Naive thymus-derived CD8-positive, alpha-beta T cell (primary cell): ENCODE measurements around the gene KCNH3. TPM values are rescaled to one million over a fixed set of nuclear protein-coding genes. Genes with fewer than 3 reads are reported as not detected.
A peak's percentile ranks its signal among the peaks of the same experiment; 100 is the strongest.
"Not testable (repeated sequence)": the region's sequence is repeated elsewhere in the genome, so short reads cannot be mapped to it uniquely, and the experiment has no call there.

Experiments
- ATAC-seq, 2 donors: fragments of 150-1000 bp; cut with Tn5 transposase in 1 of 2; sonication (Bioruptor Pico), chemical (Tn5 transposase) in 1 of 2; 1 replicate in 1 of 2; 2 replicates in 1 of 2; pipeline ENCODE4 v1.10.0; 2021; ENCODE audit warnings: mild to moderate bottlenecking in 2 of 2, moderate library complexity in 2 of 2
- POLR2A ChIA-PET: fragments of 350-600 bp; sonication (Branson Sonifier 250); formaldehyde crosslinking; loops from one replicate; lab custom pipeline; 2021; ENCODE audit warnings: antibody characterized with exemption; lab: Charles Lee
- DNase-seq, 10 donors: peaks; one replicate each; pipeline versions ENCODE4 v3.0.0 to v3.0.0-alpha.2; 2020 to 2022
- H3K27ac Mint-ChIP-seq, 10 donors: one replicate each; pipeline ENCODE4 v1.8.0; 2020 to 2022; ENCODE audit warnings: mild to moderate bottlenecking in 10 of 10, mixed read lengths in 10 of 10, moderate library complexity in 4 of 10, inconsistent platforms in 1 of 10
- H3K27me3 Mint-ChIP-seq, 5 donors: one replicate each; pipeline ENCODE4 v1.8.0; 2021 to 2022; ENCODE audit warnings: mixed read lengths in 5 of 5
- H3K36me3 Mint-ChIP-seq, 3 donors: one replicate each; pipeline ENCODE4 v1.8.0; 2020 to 2022; ENCODE audit warnings: mixed read lengths in 3 of 3, mild to moderate bottlenecking in 2 of 3, inconsistent platforms in 1 of 3
- H3K4me1 Mint-ChIP-seq, 4 donors: one replicate each; pipeline ENCODE4 v1.8.0; 2021 to 2022; ENCODE audit warnings: mixed read lengths in 4 of 4
- H3K4me3 Mint-ChIP-seq, 10 donors: one replicate each; pipeline ENCODE4 v1.8.0; 2020 to 2022; ENCODE audit warnings: mild to moderate bottlenecking in 10 of 10, mixed read lengths in 10 of 10, moderate library complexity in 6 of 10, inconsistent platforms in 1 of 10
- H3K9me3 Mint-ChIP-seq, 9 donors: one replicate each; pipeline ENCODE4 v1.8.0; 2020 to 2022; ENCODE audit warnings: mixed read lengths in 9 of 9, mild to moderate bottlenecking in 3 of 9, inconsistent platforms in 1 of 9, moderate library complexity in 1 of 9
- polyA plus RNA-seq, 3 donors: library from polyadenylated mRNA; unstranded; fragments of 300-500 nt; fragmentation: Illumina TruSeq; gene quantifications; one replicate each; pipeline ENCODE4 v1.2.3, GENCODE V29; 2021
- total RNA-seq, 8 experiments: library from RNA in 2 of 8; stranded (reverse) in 2 of 8; gene quantifications; one replicate each; pipeline ENCODE4 v1.2.3 and lab custom pipeline; 2021 to 2026

The KCNH3 gene
- total and polyA plus RNA-seq, 5 experiments from 2014 or later: 2.4 to 8.5 (median 5.7) TPM

DNA sequence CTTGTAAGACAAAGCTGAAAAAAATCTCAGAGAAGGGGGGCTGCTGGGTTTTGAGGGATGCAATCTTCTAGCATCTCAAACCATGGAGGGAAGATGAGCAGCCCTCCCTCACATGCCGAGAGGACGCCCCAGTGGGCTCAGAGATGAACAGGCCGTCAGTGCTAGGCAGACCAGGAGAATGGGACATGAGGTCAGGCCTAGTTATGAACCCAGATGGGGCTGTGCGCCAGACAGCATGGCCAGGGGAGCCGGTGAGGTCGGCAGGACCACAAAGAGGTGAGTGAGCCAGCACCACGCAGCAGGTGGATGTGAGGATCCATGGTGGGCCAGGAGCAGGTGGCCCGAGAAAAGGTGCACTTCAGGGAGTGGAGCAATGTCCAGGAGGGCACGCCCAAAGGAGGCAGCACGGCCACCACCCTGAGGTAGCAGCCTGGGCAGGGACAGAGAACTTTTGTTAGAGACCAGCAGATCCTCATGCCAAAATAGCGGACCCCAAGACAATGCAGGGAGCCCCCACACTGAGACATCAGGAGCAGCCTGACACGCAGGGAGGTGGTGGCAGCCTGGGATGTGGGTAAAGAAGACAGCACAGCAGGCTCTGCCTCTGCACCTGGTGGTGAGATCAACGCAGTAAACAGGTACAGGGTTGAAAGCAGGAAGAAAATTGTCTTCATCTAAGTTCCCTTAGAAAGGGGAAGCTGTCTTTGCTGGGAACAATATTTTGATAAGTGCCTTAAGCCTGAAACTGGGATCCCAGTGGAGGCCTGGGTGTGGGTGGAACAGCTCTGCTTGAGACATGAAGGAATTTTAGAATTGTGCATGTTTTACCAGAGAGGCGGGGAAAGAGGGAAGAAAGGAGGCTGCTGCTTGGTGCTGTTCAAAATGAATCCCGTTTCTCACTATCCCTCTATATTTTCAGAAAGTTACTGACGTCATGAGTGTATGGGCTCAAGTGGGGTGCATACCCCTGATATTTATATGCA is 46.9 kb downstream of the KCNH3 start:
- no peak for DNase-seq
- Mint-ChIP-seq H3K36me3 (peaks cover 2 to 33% (median 9%) of the 10 kb centered on the region in 3 donors), H3K4me3 (no peak overlapping the region), H3K9me3 (peaks cover 0 to 5% (median 2%) of the 10 kb centered on the region in 9 donors), H3K27ac (peak overlapping the region in 1 of 10 donors; percentile 21), H3K4me1 (peaks cover under 1 to 8% (median 4%) of the 10 kb centered on the region in 4 donors), H3K27me3 (no peaks in the 10 kb centered on the region)
- POLR2A ChIA-PET: no interaction called here
- no peak for ATAC-seq

DNA sequence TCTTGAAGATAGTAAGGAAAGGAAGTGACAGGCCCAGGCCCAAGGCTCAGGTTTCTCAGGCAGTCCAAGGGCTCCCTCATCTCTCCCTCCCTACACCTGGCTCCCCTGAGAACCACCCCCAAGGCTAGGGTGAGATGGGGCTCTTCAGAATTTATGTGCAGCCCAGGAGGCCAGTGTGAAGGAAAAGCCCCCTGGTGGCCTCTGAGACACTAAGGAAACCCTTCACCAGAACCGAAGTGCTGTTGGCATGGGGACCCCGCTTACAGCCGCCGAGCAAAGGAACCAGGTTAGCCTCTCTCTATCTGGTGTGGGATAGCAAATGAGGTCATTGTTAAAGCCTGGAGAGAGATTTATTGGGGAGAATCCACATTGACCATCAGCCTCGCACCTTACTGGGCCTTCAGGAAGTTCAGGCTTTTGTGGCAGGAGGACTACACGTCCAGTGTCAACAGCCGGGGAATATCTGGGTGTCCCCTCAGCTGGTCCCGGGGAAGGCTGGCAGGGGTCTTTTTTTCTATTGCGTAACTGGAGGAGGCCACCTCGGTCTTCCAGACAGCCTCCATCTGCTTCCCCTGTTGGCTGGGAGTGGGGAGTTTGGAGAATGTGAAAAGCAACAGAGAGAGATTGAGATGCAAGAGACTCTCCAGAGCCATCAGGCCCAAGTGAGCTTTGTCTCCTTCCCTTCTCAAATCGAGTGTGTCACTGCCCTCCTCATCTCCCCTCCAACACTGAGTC is 48.5 kb downstream of the KCNH3 start:
- Mint-ChIP-seq H3K27ac (no peak overlapping the region), H3K27me3 (no peaks in the 10 kb centered on the region), H3K4me3 (no peak overlapping the region), H3K4me1 (peaks cover 0 to 7% (median under 1%) of the 10 kb centered on the region in 4 donors), H3K36me3 (peaks cover 5 to 34% (median 19%) of the 10 kb centered on the region in 3 donors), H3K9me3 (peaks cover 0 to 8% (median 3%) of the 10 kb centered on the region in 9 donors)
- POLR2A ChIA-PET: no interaction called here
- ATAC-seq: no peak
- no peak for DNase-seq

DNA sequence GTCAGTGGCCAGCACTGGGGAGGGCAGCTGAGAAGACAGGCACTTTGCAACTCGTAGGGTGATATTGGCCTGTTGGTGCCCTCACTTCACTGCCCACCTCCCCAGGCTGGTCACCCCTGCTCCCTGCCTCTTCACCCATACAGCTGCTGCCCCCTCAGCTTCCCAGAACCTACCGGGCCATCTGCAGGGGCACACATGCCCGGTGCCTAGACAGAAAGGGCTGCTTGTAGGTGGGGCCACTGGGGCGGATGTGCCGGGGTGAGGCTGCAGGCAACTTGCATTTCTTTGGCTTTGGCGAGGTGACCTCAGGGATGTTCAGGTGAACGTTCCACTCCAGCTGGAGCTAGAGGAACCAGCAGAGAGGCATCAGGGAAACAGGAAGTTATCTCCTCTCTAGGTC is 49.5 kb downstream of the KCNH3 start:
- no peak for ATAC-seq
- Mint-ChIP-seq H3K36me3 (peaks cover 5 to 27% (median 19%) of the 10 kb centered on the region in 3 donors), H3K4me3 (no peak overlapping the region), H3K27me3 (no peaks in the 10 kb centered on the region), H3K9me3 (peaks cover 0 to 8% (median 3%) of the 10 kb centered on the region in 9 donors), H3K4me1 (peaks cover 0 to 4% (median under 1%) of the 10 kb centered on the region in 4 donors), H3K27ac (no peak overlapping the region)
- no peak for DNase-seq
- POLR2A ChIA-PET: interaction anchor here (1.0 kb wide), 1 partner anchor 24 kb away, joined by 4 read pairs; no protein-coding TSS in a partner anchor

DNA sequence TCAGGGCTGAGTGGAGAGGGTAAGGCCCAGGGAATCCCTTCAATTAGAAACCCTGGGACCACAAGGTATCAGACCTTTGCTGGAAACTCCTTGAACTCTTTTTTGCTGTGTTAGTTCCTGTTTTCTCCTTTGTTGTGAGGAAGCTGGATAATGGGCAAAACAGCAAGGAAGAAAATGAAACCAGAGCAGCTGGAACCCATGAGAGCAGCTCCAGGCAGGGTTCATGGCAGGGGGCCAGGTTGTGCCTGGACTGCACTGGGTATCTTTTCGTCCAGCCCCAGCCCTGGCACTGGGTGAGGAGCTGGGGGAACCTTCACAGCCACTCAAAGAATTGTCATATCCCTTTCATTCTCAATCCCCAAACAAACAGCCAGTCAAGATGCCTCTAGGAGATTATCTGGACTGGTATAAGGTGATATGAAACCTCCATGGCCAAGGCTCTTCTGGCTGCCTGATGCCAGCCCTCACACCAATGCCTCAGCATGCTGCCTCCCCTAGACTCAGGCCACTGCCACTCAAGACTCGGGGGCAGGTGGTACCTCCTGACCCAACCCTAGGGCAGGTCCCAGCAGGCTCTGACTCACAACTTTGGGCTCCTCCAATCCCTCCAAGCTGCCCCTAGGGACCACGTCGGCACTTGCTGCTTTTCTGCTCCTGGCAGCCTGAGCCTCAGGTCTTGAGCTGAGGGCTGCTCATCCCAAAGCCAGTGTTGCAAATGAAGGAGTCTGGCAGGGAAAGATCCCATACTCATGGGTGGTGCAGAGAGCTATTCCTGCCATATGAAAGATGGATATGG is 50.1 kb downstream of the KCNH3 start:
- Mint-ChIP-seq H3K4me3 (no peak overlapping the region), H3K27me3 (no peaks in the 10 kb centered on the region), H3K9me3 (peaks cover 0 to 8% (median 3%) of the 10 kb centered on the region in 9 donors), H3K4me1 (peaks cover 0 to 3% (median under 1%) of the 10 kb centered on the region in 4 donors), H3K27ac (no peak overlapping the region), H3K36me3 (peaks cover 5 to 21% (median 19%) of the 10 kb centered on the region in 3 donors)
- ATAC-seq: no peak
- POLR2A ChIA-PET: interaction anchor here (0.5 to 1.0 kb wide), 2 partner anchors 23 to 304 kb away, joined by 3 to 4 read pairs; no protein-coding TSS in a partner anchor
- DNase-seq: no peak

DNA sequence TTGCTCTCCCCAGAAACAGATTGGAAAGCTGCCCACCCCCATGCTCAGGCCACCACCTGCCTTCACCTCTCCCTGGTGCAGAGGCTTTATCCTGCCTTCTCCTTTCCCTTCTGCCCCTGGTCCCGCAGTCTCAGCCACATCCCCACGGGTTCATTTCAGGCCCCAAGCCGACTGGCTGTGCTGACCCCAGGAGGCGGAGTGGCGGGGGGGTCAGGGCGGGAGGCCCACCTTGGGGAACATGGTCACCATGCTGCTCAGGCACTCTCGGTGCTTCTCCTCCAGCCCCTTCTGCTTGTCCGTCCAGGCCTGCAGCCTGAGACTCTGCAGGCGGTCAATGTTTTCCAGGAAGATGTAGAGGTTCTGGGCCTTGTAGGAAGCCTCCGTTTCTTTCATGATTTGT is 59.7 kb downstream of the KCNH3 start:
- no peak overlapping the region for H3K4me3 Mint-ChIP-seq
- ATAC-seq: no peak
- H3K9me3 Mint-ChIP-seq: no peaks in the 10 kb centered on the region
- no peaks in the 10 kb centered on the region for H3K27me3 Mint-ChIP-seq
- H3K36me3 Mint-ChIP-seq: no peaks in the 10 kb centered on the region
- peaks cover 0 to 8% (median 1%) of the 10 kb centered on the region in 4 donors for H3K4me1 Mint-ChIP-seq
- H3K27ac Mint-ChIP-seq: peak overlapping the region in 4 of 10 donors; percentile 37 to 62 (median 53)
- POLR2A ChIA-PET: no interaction called here
- DNase-seq: no peak

DNA sequence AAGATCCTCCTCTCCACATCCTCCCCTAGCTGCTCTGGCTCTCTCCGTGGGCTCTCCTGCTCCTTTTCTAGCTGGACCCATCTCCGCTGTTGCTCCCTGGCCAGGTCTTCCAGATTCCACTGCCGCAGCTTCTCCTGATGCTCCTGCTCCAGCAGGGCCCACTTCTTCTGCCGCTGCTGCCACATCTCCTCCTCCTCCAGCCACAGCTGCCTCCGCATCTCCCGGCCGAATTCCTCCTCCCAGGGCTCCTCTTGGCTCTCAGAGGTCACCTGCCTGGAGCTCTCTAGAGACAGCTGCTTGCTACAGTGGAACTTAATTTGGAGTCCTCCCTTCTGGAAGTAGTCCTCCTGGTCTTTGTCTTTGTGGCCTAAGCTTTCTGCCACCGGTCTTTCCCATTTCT is 61.1 kb downstream of the KCNH3 start:
- H3K4me3 Mint-ChIP-seq: no peak overlapping the region
- DNase-seq (no peak), ATAC-seq (no peak)
- POLR2A ChIA-PET: interaction anchor here (0.6 to 1.0 kb wide), 2 partner anchors 10 to 130 kb away, joined by 3 to 4 read pairs; no protein-coding TSS in a partner anchor
- peaks cover 1 to 9% (median 2%) of the 10 kb centered on the region in 4 donors for H3K4me1 Mint-ChIP-seq
- peak overlapping the region in 1 of 10 donors; percentile 41 for H3K27ac Mint-ChIP-seq
- no peaks in the 10 kb centered on the region for H3K36me3 Mint-ChIP-seq
- no peaks in the 10 kb centered on the region for H3K27me3 Mint-ChIP-seq
- no peaks in the 10 kb centered on the region for H3K9me3 Mint-ChIP-seq

DNA sequence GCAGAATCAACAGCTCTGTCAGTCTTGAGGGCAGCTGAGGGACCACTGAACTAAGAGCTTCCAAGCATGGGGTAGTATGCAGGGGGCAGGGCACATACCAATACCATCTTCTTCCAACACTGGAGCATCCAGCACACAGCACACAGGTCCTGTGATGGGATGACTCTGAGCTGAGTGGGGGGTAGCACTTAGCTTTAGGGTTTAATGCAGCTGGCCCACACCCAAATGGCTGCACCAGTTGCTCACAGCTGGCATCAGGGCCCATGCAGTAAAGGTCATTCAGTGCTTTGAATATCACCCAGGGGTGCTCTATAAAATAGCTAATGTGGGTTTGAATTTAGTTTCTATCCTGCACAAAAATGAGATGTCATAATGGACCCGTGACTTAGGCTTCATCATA is 64.9 kb downstream of the KCNH3 start:
- Mint-ChIP-seq H3K4me1 (peaks cover 2 to 15% (median 6%) of the 10 kb centered on the region in 4 donors), H3K9me3 (peaks cover 0 to 3% (median 0%) of the 10 kb centered on the region in 9 donors), H3K36me3 (no peaks in the 10 kb centered on the region), H3K27ac (no peak overlapping the region), H3K4me3 (no peak overlapping the region), H3K27me3 (peaks cover 0 to 1% (median 0%) of the 10 kb centered on the region in 5 donors)
- POLR2A ChIA-PET: no interaction called here
- DNase-seq: no peak
- no peak for ATAC-seq

DNA sequence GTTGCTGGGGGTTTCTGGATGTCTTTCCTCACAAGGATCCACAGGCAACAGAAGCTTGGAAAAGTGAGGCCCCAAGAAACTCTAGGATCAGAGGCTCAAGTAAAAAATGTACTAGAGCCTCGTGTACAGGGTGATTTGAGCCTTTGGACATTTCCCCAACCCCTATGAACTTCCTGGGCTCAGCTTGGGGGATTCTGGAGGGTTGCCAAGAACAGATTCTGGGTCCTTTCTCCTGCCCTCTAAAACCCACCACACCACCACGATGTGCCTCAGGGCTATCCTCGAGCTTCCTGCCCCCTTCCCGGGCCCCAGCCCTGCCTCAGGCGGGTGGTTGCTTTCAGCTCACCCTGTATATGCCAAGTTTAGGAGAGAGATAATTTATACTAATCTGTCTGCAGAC is 66.0 kb downstream of the KCNH3 start:
- Mint-ChIP-seq H3K4me1 (peaks cover 2 to 14% (median 6%) of the 10 kb centered on the region in 4 donors), H3K4me3 (peak overlapping the region in 1 of 10 donors; percentile 4), H3K27ac (peak overlapping the region in 1 of 10 donors; percentile 14)

DNA sequence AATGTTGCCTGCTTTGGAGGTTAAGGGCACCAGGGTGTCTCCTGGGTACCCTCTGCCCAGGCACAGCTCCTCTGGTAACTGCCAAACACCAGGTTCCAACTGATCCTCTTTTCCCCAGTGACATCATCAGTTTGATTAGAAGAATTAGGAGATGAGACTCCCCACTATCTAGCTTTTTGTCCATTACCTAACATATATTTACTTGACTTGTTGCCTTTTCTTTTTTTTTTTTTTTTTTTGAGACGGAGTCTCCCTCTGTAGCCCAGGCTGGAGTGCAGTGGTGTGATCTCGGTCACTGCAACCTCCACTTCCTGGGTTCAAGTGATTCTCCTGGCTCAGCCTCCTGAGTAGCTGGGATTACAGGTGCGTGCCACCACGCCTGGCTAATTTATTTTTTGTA is 66.7 kb downstream of the KCNH3 start, which contains the start of gene FAM186B:
Gene FAM186B, minus strand, starts transcription at position 101 of the 400 bp plus-strand sequence. CDS start 162 bp downstream, outside the sequence.
- H3K27me3 Mint-ChIP-seq, POLR2A ChIA-PET, H3K9me3 Mint-ChIP-seq, H3K36me3 Mint-ChIP-seq, H3K4me1 Mint-ChIP-seq, DNase-seq, ATAC-seq: not testable (repeated sequence)
- peak within 1 kb of the TSS in 1 of 10 donors; percentile 4 for H3K4me3 Mint-ChIP-seq
- H3K27ac Mint-ChIP-seq: peak within 1 kb of the TSS in 2 of 10 donors; percentile 11 to 14

More for the DNA sequence above, 66.0 kb downstream of the KCNH3 start:
- Mint-ChIP-seq H3K9me3 (peaks cover 0 to 3% (median 0%) of the 10 kb centered on the region in 9 donors), H3K27me3 (peaks cover 0 to 3% (median 0%) of the 10 kb centered on the region in 5 donors), H3K36me3 (peaks cover 0 to under 1% (median 0%) of the 10 kb centered on the region in 3 donors)
- DNase-seq (no peak), ATAC-seq (no peak)
- POLR2A ChIA-PET: no interaction called here
